Kidney glomerular epithelial cell (primary cell): ENCODE results near the gene CRB2.

Experiments
- DNase-seq: peaks from one replicate; lab custom pipeline; 2025; lab: John Stamatoyannopoulos, UW

CRB2 gene

DNA sequence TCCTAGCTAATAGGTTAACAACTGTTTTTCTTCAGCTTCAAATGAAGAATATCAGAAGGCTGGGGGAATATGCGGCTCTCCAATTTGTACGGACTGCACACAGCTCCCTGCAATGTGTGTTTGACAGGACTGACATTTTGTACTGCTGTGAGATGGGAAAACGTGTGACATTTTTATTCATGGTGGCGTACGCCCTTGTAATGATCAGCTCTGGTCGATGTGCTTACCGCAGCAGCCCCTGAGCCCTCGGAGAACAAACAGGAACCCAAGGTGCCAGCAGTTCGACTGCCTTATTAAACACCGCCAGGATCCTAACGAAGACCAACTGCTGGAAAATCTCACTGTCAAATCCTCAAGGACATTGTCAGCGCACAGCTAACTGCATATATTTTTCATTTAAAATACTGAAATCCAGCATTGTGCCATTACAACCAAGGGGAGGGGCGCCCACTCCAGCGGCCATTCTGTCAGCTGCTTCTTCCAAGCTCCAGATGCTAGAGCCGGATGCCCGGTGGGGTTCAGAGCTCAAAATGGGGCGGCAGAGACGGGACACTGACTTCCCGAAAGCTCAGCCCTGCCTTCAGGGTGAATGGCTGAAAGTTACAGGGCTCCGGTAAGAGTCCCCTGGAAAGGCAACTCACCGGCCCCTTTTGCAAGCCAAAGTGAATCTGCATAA is 66.8 kb downstream of the CRB2 start:
- no peak for DNase-seq

- DNase-seq: no peak
Measured at GRCh38 chr9:123423311-123423640, 67.3 kb downstream of the CRB2 start.

DNA sequence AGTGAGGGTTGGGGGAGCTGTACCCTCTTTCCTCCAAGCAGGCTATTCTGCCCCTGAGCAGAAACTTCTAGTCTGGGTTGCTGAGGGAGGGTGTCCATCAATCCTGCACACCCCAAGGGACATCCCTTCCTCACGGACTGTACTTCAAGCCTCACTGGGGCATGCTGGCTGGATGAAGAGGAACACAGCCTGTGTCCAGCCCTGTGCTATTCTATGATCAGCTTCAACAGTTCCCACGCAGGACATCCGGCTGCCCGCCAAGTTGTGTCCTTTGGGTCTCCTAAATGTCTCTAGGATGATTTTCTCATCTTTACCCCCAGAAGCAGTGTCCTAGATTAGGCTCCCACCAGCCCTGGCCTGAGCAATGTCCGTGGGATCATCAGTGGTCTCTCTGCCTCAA is 68.1 kb downstream of the CRB2 start:
- no peak for DNase-seq

DNA sequence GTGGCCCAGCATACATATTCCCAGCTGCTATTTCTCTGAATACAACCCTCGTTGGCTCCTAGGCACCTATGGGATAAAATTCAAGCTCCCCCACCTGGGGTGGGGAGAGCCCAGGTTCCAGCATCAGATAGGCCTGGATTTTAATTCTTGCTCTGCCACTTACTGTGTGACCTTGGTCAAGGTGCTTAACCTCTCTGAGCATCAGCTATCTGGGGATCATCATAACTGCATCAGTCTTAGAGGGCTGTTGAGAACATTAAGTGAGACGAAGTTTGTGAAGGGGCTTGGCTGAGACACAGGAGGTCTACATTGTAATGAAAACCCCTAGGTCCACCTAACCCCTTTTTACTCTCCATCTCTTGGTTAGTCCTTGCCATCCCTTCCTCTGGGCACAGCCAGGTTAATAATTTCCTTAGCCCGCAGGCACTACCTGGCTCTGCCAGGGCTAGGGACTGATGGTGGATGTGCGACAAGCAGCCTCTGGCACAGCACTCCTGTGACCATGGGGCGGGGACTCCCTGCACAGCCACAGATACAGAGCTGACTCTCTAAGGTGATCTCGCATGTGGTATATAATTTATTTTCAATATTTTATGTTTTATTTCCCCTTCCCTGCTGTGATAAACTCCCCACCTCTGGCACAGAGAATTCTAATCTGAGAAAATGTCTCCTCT is 68.7 kb downstream of the CRB2 start:
- DNase-seq: no peak

GRCh38 chr9:123425261-123425821 is 69.3 kb downstream of the CRB2 start:
- no peak for DNase-seq

DNA sequence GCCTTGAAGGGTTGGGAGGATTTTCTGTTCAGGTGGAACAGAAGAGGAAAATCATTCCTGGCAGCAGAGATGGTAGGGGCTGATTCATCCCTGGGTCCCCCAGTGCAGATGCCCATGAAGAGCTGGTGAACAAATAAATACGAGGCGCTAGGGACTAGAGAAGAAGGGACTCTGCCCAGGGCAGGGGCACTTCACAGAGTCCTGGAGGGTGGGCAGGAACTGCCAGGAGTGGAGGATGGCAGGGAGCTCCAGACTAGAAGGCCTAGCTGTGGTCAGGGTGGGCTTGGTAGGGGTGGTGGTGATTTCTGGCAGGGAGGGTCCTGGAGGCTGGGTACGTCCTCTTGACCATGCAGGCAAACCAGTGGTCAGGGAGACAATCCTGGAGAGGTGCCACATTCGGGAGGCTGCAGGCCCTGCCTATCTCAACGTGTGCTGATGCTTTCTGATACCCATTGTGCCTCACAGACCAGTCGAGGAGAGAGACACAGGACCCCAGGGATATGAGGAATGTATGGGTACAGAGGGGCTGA is 69.9 kb downstream of the CRB2 start:
- DNase-seq: no peak

DNA sequence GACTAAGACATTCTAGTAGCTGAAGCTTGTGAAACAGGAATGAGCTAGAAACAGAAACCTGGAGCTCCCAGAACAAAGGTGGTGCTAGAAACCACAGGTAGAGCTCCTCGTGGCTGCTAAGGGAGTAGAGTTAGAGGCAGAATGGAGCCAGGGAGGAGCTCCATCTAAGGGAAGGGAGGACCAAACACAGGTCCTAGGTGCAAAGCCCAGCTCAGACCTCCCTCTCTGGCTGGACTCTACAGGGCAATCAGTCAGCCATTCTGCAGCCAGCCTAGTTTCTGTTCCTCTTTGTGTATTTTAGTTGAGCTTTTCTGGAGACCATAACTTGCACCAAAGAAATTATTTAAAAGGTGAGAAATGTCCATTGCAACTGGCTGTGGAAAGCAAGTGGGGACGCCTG is 70.4 kb downstream of the CRB2 start:
- no peak for DNase-seq
